Measurements from ENCODE around the gene STKLD1. TPM values are rescaled to one million over a fixed set of nuclear protein-coding genes. Genes with fewer than 3 reads are reported as not detected.

STKLD1 gene
- total RNA-seq, 1 experiment from 2014 or later, result 4.1 TPM

DNA sequence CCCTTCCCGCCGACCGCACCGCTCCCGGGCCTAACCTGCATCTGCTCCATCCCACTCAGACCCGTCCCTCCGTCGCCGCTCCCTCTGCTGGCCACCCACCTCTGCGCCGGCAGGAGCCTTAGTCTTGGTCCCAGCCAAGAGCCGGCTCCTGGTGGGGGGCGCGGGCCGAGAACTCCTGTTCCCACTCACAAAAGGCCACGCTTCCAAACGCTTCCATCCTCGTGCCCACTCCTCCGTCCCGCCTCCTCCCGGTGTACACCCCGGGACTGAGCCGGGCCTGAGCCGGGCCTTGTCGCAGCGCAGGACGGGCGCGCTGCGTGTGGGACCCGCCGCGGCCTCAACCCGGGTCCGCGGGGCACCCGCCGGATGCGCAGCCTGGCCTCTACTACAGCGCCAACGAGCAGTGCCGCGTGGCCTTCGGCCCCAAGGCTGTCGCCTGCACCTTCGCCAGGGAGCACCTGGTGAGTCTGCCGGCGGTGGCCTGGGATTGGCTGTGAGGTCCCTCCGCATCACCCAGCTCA lies 53.5 kb downstream of the STKLD1 start:
- no peak for ATAC-seq
- Histone ChIP-seq H3F3A (ENCODE audit: low read length, unreplicated experiment) (no peaks in the 10 kb centered on the region), H3K9me3 (ENCODE audit: low read length) (no peaks in the 10 kb centered on the region), H3K27ac (ENCODE audit: low read length) (no peak overlapping the region), H2AFZ (ENCODE audit: low read length) (no peak overlapping the region), H3K4me1 (ENCODE audit: insufficient read depth, low read length) (no peaks in the 10 kb centered on the region), H3K4me2 (ENCODE audit: low read length) (no peak overlapping the region), H3K9me2 (replicated peaks; ENCODE audit: low read length) (no peaks in the 10 kb centered on the region), H3K36me3 (ENCODE audit: low read depth, low read length) (no peaks in the 10 kb centered on the region), H3K9ac (ENCODE audit: low read length) (no peak overlapping the region), H3K4me3 (ENCODE audit: low read length) (no peak overlapping the region), H3K27me3 (ENCODE audit: low read length) (no peaks in the 10 kb centered on the region), H3K79me2 (ENCODE audit: low read length) (no peaks in the 10 kb centered on the region), H4K20me1 (ENCODE audit: low read length) (no peaks in the 10 kb centered on the region)
- intact Hi-C loops (cut with micrococcal nuclease), result no loop called here
- CTCF ChIA-PET, result no interaction called here
- no peak for DNase-seq
- no TSS peak for BruUV-seq (replicated peaks)
- POLR2A ChIA-PET (ENCODE audit: unreplicated experiment), result no interaction called here
- TF ChIP-seq EZH2 (IDR thresholded peaks at IDR 0.05; ENCODE audit: low read length, unreplicated experiment), result no peak
- TF ChIP-seq CTCF (conservative IDR thresholded peaks at IDR 0.05; ENCODE audit: low read depth, low read length), result 0 out of 2 replicates have a peak, but pooled peaks have one; percentile 13

DNA sequence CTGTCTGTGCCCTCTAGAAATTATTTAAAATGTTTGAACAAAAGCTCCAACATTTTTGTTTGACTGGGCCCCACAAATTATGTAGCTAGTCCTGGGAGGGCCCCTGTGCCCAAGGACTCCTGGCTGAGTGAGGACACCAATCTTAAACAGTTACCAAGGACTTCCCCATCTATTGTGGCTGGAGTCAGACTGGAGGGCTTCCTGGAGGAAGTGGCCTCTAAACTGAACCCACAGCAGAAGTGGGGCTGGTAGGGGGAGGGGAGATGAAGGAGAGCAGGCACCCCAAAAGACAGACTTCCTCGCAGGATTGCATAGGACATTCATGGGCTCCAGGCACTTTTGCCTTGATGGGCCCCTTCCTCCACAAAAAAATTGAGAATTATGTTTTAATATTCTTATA lies 54.1 kb downstream of the STKLD1 start:
- no peak overlapping the region for H3K27ac ChIP-seq (ENCODE audit: low read length)
- H2AFZ ChIP-seq (ENCODE audit: low read length), result no peak overlapping the region
- no peaks in the 10 kb centered on the region for H3K79me2 ChIP-seq (ENCODE audit: low read length)
- DNase-seq, result no peak
- intact Hi-C loops (cut with micrococcal nuclease), result no loop called here
- H3K4me3 ChIP-seq (ENCODE audit: low read length), result no peak overlapping the region
- no peak for ATAC-seq
- no peaks in the 10 kb centered on the region for H3K9me2 ChIP-seq (replicated peaks; ENCODE audit: low read length)
- POLR2A ChIA-PET (ENCODE audit: unreplicated experiment), result no interaction called here
- no peaks in the 10 kb centered on the region for H3K36me3 ChIP-seq (ENCODE audit: low read depth, low read length)
- no TSS peak for BruUV-seq (replicated peaks)
- H3K9ac ChIP-seq (ENCODE audit: low read length), result no peak overlapping the region
- CTCF ChIA-PET, result no interaction called here
- TF ChIP-seq CTCF (conservative IDR thresholded peaks at IDR 0.05; ENCODE audit: low read depth, low read length) (no peak), EZH2 (IDR thresholded peaks at IDR 0.05; ENCODE audit: low read length, unreplicated experiment) (no peak), EZH2phosphoT487 (IDR thresholded peaks at IDR 0.05; ENCODE audit: borderline replicate concordance, low read length) (no peak)
- H3F3A ChIP-seq (ENCODE audit: low read length, unreplicated experiment), result no peaks in the 10 kb centered on the region
- H3K27me3 ChIP-seq (ENCODE audit: low read length), result no peaks in the 10 kb centered on the region
- H3K4me1 ChIP-seq (ENCODE audit: insufficient read depth, low read length), result no peaks in the 10 kb centered on the region
- no peaks in the 10 kb centered on the region for H3K9me3 ChIP-seq (ENCODE audit: low read length)
- no peaks in the 10 kb centered on the region for H4K20me1 ChIP-seq (ENCODE audit: low read length)
- H3K4me2 ChIP-seq (ENCODE audit: low read length), result no peak overlapping the region

GRCh38 chr9:133433351-133433843 lies 57.2 kb downstream of the STKLD1 start:
- no peaks in the 10 kb centered on the region for H3K9me2 ChIP-seq (replicated peaks; ENCODE audit: low read length)
- H3K27me3 ChIP-seq (ENCODE audit: low read length), result no peaks in the 10 kb centered on the region

More at GRCh38 chr9:133433351-133433843, 57.2 kb downstream of the STKLD1 start:
- no peaks in the 10 kb centered on the region for H3F3A ChIP-seq (ENCODE audit: low read length, unreplicated experiment)
- no peak overlapping the region for H3K4me2 ChIP-seq (ENCODE audit: low read length)
- TF ChIP-seq CTCF (conservative IDR thresholded peaks at IDR 0.05; ENCODE audit: low read depth, low read length), result no peak
- no peak for TF ChIP-seq EZH2phosphoT487 (IDR thresholded peaks at IDR 0.05; ENCODE audit: borderline replicate concordance, low read length)
- no peak for TF ChIP-seq EZH2 (IDR thresholded peaks at IDR 0.05; ENCODE audit: low read length, unreplicated experiment)
- no peak overlapping the region for H3K4me3 ChIP-seq (ENCODE audit: low read length)
- ATAC-seq (no peak), DNase-seq (no peak)
- intact Hi-C loops (cut with micrococcal nuclease), result no loop called here
- ChIA-PET POLR2A (ENCODE audit: unreplicated experiment) (no interaction called here), CTCF (no interaction called here)
- no peaks in the 10 kb centered on the region for H3K9me3 ChIP-seq (ENCODE audit: low read length)
- H3K27ac ChIP-seq (ENCODE audit: low read length), result no peak overlapping the region
- H3K36me3 ChIP-seq (ENCODE audit: low read depth, low read length), result no peaks in the 10 kb centered on the region
- no peaks in the 10 kb centered on the region for H3K79me2 ChIP-seq (ENCODE audit: low read length)
- H2AFZ ChIP-seq (ENCODE audit: low read length), result no peak overlapping the region
- H4K20me1 ChIP-seq (ENCODE audit: low read length), result no peaks in the 10 kb centered on the region
- no peaks in the 10 kb centered on the region for H3K4me1 ChIP-seq (ENCODE audit: insufficient read depth, low read length)
- no peak overlapping the region for H3K9ac ChIP-seq (ENCODE audit: low read length)
- no TSS peak for BruUV-seq (replicated peaks)
